ENCODE measurements around the gene PLOD3.
"Not testable (repeated sequence)": the region's sequence is repeated elsewhere in the genome, so short reads cannot be mapped to it uniquely, and the experiment has no call there.

PLOD3 gene

GRCh38 chr7:101217388-101218235, at the start of gene PLOD3, which contains the start of gene ZNHIT1:
TSS of gene PLOD3 (minus strand) at chr7:101217581. CDS start at chr7:101217274, 307 bp downstream.
TSS of gene ZNHIT1 (plus strand) at chr7:101218165. CDS start at chr7:101218196, 31 bp downstream.
- DNase-seq (ENCODE audit: low read depth), result peak; percentile 88

- DNase-seq (ENCODE audit: low read depth), result no peak
Observed at GRCh38 chr7:101265622-101266516, 48.5 kb upstream of the PLOD3 start.

DNA sequence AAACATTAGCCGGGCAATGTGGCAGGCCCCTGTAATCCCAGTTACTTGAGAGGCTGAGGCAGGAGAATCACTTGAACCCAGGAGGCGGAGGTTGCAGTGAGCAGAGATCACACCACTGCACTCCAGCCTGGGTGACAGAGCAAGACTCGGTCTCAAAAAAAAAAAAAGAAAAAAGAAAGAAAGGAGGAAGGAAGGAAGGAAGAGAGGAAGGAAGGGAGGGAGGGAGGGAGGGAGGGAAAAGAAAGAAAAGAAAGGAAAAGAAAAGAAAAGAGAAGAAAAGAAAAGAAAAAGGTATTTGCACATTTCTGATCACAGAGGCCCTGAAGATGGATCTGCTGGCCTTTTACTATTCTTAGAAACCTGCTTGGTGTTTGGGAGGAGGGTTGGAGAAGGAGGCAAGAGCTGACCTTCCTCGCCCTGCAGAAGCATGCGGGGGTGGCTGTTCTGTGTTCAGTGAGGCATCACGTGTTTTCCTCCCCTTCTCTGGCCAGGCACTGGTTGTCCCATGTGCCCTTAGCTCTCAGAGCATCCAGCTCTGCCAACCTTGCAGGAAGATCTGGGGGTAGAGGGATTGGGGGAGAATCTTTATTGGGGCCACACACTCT, 46.8 kb upstream of the PLOD3 start:
- DNase-seq (ENCODE audit: low read depth), result not testable (repeated sequence)

- no peak for DNase-seq (ENCODE audit: low read depth)
Observed at GRCh38 chr7:101258243-101258731, 40.9 kb upstream of the PLOD3 start.

DNA sequence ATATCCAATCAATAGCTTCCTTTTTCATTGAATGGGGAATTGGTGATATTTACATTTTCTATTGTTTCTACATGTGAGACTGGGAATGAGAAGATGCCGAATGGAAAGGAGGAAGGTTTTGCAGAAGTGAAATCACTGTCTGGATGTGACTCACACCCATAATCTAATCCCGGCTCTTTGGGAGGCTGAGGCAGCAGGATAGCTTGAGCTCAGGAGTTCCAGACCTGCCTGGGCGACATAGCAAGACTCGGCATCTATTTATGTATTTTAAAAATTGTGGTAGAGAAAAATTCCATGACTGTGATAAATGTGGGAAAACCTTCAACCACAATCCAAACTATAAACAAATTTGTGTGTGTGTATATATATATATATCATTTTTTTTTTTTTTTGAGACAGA, 38.4 kb upstream of the PLOD3 start:
- no peak for DNase-seq (ENCODE audit: low read depth)

- DNase-seq (ENCODE audit: low read depth), result not testable (repeated sequence)
Observed at GRCh38 chr7:101253199-101253598, 35.8 kb upstream of the PLOD3 start.

DNA sequence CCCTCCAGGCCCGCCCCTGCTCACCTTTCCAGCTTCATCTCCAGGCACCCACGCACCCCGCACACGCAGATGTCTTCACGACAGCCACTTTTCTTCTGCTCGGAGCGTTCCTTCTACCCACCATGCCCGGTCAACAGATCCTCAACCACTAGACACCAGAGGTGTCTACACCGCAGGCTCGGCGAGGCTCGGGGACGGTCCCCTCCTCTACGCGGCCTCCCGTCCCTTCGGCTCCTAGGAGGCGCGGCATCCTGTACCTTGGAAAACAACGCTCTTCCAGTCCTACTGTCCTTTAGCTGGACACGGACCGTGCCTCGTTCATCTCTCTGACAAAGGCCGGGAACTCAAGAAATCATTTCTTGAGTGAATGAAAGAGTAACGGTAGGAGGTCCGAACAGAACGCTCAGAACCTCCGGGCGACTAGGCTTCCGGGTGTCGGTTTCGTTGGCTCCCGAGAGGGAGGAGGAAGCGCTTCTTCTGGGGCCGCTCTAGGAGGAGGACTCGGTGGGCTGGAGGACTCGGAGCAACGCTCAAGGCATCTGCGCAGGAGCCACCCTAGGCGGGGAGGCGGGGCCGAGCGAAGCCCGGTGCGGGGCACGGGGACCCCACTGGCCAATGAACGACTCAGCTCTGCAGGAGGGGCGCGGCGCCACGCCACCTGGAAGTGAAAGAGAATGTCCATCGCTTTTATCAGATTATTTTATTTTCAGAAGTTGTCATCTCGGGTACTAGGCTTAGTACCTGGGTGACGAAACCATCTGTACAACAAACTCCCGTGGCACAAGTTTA, 34.7 kb upstream of the PLOD3 start:
- DNase-seq (ENCODE audit: low read depth), result peak; percentile 88

- no peak for DNase-seq (ENCODE audit: low read depth)
Observed at GRCh38 chr7:101250324-101250723, 32.9 kb upstream of the PLOD3 start.

DNA sequence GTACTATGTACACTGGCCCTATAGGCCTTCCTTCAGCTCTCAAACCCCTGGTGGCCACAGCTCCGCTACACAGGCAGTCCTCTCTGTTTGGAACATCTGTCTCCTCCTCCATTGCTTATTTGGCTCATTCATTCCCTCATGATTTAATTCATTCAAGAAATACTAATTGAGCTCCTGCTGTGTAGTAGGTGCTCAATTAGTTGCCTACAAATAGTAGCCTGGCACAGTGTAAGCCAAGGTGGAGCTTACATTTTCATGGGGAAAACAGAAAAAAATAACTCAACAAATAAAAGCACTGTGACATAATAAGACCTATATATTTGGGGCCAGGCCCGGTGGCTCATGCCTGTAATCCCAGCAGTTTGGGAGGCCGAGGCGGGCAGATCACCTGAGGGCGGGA, 30.9 kb upstream of the PLOD3 start:
- no peak for DNase-seq (ENCODE audit: low read depth)

- DNase-seq (ENCODE audit: low read depth), result no peak
Observed at GRCh38 chr7:101245147-101245668, 27.8 kb upstream of the PLOD3 start.

DNA sequence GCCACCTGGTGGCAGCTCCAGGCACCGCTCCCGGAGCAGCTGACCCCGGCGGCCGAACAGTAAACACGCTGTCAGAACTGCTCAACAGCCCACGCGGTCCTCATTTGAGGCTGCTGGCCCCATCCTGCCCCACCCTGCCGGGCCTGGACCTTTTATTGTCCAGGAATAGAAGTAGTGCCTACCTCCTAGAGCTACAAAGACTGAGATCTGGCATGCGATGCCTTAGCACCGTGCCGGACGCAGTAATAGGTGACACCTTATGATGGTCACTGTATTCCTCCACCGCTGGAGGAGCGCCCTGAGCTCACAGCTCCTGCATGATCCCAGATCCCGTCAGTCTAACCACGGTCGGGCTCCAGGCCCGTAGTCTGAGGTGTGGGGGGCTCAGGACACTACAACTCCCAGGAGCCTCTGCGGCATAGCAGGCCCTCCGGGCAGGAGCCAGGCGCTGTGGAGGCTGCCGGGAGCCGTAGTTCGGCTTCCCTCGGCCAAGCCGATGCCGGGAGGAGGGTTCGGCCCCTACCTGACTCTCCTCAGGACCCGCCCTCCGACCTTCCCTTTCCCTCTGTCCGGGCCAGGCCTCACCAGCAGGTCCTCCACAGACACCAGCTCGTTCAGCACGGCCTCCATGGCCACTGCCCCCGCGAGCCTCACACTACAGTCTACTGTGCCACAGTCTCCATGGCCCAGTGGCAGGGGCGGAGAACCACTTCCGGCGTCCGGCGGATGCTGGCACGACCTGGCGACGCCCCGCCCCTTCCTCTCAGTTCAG, 27.2 kb upstream of the PLOD3 start, which contains the start of gene FIS1:
Gene FIS1 (minus strand): TSS at position 707 of the 772 bp plus-strand sequence. CDS start 77 bp downstream, at position 630.
- peak; percentile 82 for DNase-seq (ENCODE audit: low read depth)

- no peak for DNase-seq (ENCODE audit: low read depth)
Observed at GRCh38 chr7:101243646-101244374, 26.4 kb upstream of the PLOD3 start.

DNA sequence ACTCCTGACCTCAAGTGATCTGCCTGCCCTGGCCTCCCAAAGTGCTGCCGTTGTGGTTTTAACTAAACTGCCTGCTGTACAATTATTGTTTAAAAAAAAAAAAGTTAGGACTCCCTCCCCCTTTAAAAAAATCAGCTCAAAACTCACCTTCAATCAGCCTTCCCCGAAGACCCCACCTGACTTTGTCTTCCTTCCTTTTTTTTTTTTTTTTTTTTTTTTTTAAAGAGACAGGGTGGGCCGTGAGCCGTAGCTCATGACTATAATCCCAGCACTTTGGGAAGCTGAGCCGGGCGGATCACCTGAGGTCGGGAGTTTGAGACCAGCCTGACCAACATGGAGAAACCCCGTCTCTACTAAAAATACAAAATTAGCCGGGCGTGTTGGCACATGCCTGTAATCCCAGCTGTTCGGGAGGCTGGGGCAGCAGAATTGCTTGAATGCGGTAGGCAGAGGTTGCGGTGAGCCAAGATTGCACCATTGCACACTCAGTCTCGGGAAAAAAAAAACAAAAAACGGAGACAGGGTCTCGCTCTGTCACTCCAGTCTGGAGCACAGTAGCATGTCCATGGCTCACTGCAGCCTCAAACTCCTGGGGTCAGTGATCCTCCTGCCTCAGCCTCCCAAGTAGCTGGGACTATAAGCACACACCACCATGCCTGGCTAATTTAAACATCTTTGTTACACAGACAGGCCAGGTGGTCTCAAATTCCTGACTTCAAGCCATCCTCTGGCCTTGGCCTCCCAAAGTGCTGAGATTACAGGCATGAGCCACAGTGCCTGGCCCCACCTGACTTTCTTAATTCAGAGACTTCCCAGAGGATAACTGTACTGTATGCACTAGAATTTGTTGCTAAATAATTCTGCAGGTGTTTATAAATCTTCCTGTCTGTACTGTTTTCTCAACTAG, 24.3 kb upstream of the PLOD3 start:
- DNase-seq (ENCODE audit: low read depth), result no peak

DNA sequence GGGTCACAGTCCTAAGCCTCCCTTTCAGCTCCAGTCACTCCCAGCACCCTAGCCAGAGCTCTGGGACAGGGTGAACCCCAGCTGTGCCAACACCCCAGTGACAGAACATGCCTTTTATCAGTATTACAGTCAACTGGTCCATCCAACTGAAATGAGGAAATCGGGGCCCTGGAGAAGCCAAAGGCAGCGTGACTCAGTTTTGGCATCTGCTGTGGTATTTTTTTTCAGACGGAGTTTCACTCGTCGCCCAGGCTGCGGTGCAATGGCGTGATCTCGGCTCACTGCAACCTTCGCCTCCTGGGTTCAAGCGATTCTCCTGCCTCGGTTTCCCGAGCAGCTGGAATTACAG, 23.6 kb upstream of the PLOD3 start:
- DNase-seq (ENCODE audit: low read depth), result no peak

- no peak for DNase-seq (ENCODE audit: low read depth)
Observed at GRCh38 chr7:101240226-101241014, 23.0 kb upstream of the PLOD3 start.

- no peak for DNase-seq (ENCODE audit: low read depth)
Observed at GRCh38 chr7:101239951-101240220, 22.5 kb upstream of the PLOD3 start.

- DNase-seq (ENCODE audit: low read depth), result no peak
Observed at GRCh38 chr7:101239191-101239950, 22.0 kb upstream of the PLOD3 start.

Data from stimulated activated CD8-positive, alpha-beta memory T cell treated with anti-CD3 and anti-CD28 coated beads, Interleukin-15, amount 100 ng/mL, for 24 hours (primary cell).